GM19397 (cell line): ENCODE results near the gene PNPLA8.
"Not testable (repeated sequence)": the region's sequence is repeated elsewhere in the genome, so short reads cannot be mapped to it uniquely, and the experiment has no call there.

Experiments used
- ATAC-seq: cut with Tn5 transposase; IDR thresholded peaks from one replicate; pipeline ENCODE4 v1.9.1; 2021; ENCODE audit warnings: mild to moderate bottlenecking, moderate library complexity; ENCODE audit not compliant: unreplicated experiment

Gene PNPLA8

GRCh38 chr7:108480311-108480710, 45.6 kb downstream of the PNPLA8 start:
- no peak for ATAC-seq

DNA sequence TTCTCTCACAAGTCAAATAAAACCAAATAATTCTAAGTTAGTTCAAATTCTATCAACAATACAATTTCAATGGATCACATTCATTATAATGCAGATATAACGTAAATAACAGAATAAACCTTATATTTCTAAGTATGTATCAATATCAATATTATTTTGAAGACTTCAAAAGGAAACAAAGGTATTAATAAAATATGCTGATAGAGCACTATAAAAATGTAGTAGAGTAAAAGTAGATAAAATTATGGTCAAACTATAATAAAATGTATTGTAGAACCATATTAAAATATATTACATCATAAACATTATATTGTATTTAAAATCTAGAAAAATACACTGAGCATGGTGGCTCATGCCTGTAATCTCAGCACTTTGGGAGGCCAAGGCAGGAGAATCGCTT, 46.2 kb downstream of the PNPLA8 start:
- ATAC-seq, result no peak

DNA sequence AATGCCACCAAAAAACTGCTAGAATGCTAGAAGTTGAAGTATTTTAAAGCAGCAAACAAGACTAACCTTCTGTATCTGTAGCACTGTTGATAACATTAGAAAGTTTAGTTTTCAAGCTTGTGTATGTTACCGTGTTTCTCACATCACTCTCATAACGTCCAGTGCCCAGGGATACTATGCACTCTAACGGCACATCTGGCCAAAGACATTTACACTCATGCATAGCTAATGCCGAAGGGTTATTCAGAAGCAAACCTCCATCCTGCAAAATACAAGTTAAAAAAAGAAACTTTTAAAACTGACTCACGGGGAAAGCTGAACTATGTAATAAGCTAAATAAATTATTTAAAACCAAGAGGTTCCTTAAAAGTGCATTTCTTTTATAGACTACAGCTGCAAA, 46.8 kb downstream of the PNPLA8 start:
- ATAC-seq, result no peak

GRCh38 chr7:108468246-108468645, 57.7 kb downstream of the PNPLA8 start:
- ATAC-seq, result no peak

DNA sequence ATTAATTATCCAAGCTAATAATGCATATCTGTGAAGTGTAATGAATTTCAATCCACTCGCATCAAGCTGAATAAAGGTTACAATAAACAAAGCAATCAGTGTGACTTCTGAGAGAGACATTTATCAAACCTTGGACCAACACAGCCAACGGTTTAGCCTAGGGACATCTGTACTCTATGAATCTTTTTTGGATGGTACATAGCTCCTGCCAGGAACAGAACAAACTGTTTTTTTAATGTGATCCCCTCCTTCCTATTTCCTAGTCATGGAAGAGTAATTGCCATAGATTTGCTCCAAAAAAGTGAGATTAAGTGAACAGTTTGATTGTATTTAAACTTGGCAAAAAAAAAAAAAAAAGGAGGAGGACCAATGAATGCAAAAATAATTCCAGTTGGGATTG, 58.5 kb downstream of the PNPLA8 start:
- no peak for ATAC-seq

DNA sequence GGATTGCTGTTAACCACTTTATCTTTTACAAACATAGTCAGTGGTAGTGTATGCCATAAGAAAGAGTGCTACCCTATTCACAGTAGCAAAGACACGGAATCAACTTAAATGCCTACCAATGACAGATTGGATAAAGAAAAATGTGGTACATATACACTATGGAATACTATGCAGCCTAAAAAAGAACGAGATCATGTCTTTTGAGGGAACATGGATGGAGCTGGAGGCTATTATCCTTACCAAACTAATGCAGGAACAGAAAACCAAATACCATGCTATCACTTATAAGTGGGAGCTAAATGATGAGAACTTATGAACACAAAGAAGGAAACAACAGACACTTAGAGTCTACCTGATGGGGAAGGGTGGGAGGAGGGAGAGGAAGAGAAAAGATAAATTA, 59.6 kb downstream of the PNPLA8 start:
- not testable (repeated sequence) for ATAC-seq

DNA sequence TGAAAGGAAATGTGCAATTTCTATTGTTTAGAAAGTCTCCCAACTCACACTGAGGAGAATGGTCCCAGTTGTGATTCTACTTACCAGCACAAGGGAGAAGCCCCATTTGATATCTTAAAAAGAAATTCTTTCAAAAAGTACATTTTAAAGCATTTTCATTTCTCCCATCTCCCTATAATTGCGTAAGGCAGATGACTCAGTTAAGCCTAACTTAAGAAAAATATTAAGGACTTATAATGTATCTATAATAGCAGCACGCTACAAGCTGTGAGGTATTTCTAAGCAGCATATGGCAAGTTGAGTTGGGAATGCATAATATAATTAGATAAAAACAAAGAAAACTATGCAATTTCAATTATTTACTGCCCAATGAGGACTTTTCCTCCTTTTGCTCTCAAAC, 61.2 kb downstream of the PNPLA8 start:
- no peak for ATAC-seq

DNA sequence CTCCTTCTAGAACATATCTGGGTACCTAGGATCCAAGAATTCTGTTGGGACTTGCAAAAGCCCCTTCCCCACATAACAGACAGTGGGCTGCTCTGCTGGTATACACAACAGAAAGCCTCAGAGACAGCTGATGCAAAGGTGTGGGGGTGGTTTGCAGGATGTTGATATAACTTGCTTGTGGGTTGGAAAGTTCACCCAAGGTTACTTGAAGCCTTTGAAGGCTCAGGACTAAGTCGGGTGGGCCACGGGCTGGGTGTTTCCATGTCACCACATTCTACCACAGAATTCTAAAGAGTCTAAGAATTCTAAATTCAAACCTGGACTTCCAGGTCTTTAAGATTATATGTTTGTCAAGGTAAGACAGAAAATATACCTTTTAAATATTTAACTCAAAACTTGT, 62.3 kb downstream of the PNPLA8 start:
- no peak for ATAC-seq

DNA sequence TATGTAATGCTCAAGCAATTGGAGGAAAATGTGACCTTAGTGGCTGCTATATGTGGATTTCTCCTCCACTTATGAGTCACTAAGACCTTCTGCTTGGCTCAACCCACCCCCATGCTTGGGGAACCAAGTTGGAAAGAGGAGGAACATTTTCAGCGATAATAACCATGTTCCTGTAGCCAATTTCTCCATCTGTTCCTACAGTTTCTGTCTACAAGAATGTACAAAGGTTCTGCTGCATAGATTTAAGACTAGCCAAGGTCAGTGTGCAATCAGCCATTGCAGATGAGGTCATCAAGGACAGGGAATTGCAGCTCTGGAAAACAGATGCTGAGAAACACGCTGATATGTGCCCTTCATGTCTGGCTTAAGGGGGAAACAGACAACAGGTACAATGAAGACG, 64.1 kb downstream of the PNPLA8 start:
- ATAC-seq, result no peak

- ATAC-seq, result no peak
These were observed 65.0 kb downstream of the PNPLA8 start for GRCh38 chr7:108460964-108461363.

- ATAC-seq, result no peak
These were observed 65.9 kb downstream of the PNPLA8 start for GRCh38 chr7:108459922-108460551.

DNA sequence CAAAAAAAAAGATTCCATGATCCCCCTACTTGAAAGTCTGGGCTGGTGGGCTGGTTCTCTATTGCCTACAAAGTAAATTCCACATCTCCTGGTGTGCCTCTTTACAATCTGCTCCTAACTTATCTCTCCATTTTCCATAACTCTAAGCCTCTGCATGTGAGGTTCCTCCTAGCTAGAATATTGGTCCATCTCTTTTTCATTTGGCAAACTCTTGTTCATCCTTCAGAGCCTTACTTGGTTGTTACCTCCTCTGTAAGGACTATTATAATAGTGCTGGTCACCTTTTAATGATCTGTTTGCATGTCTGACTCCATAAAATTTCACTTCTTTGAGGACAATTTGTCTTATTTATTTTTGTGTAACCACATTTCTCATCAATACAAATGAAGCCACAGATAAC, 68.1 kb downstream of the PNPLA8 start:
- no peak for ATAC-seq

- no peak for ATAC-seq
These were observed 68.9 kb downstream of the PNPLA8 start for GRCh38 chr7:108456845-108457540.

- peak; percentile 38 for ATAC-seq
These were observed 69.8 kb downstream of the PNPLA8 start, which contains the start of gene NRCAM for GRCh38 chr7:108455998-108456677. Gene NRCAM, minus strand, starts transcription at chr7:108456436. Its CDS starts 216,372 bp downstream, at chr7:108240064.

- ATAC-seq, result peak; percentile 26
These were observed 70.4 kb downstream of the PNPLA8 start for GRCh38 chr7:108455551-108455997.

GRCh38 chr7:108454674-108455550, 71.0 kb downstream of the PNPLA8 start:
- ATAC-seq, result no peak

GRCh38 chr7:108454317-108454673, 71.6 kb downstream of the PNPLA8 start:
- ATAC-seq, result no peak

GRCh38 chr7:108453320-108453719, 72.6 kb downstream of the PNPLA8 start:
- ATAC-seq, result no peak

DNA sequence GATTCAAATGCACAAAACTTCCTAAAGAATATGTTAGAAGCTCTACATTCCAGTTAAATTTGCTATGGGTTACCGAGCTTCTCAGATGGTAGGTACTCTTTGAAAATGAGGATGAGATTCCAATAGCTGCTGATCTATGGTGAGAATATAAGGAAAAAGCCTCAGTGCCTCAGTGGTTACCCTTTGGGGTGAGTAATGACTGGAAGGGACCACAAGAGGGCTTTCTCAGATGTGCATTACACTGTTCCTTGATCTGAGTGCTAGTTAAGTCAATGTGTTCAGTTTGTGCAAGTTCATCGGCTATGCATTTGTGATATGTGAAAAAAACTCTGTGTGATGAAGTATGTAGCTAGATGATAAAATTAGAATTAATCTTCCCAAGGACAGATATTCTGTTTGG, 73.2 kb downstream of the PNPLA8 start:
- no peak for ATAC-seq

DNA sequence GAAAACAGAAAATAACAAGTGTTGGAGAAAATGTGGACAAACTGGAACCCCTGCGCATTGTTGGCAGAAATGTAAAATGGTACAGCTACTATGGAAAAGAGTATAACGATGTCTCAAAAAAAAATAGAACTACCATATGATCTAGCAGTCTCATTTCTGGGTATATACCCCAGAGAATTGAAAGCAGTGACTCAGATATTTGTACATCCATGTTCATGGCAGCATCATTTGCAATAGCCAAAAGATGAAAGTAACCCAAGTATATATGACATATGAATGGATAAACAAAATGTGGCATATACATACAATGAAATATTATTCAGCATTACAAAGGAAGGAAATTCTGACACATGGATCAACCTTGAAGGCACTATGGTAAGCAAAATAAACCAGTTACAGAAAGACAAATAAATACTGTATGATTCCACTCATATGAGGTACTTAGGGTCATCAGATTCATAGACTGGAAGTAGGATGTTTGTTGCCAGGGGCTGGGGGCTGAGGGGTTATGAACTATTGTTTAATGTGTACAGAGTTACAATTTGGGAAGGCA, 74.6 kb downstream of the PNPLA8 start:
- ATAC-seq, result no peak

- ATAC-seq, result no peak
These were observed 75.8 kb downstream of the PNPLA8 start for GRCh38 chr7:108450160-108450559.
